A673 (cell line): ENCODE data around the gene MICAL3.

Experiments
- EZH2 ChIP-seq: fragments of 200-600 bp; sonication (generic); IDR thresholded peaks from 2 replicates; pipeline ENCODE4 v1.6.1; 2017; ENCODE audit warnings: borderline replicate concordance, low read depth, mild to moderate bottlenecking, mixed read lengths, antibody characterized with exemption, low read length; ENCODE audit not compliant: poor library complexity, severe bottlenecking
- TF ChIP-seq, protein P1 (sequence below): fragments of 300-800, 200-600 bp; sonication (generic); conservative IDR thresholded peaks from 2 replicates; pipeline ENCODE4 v1.5.1; 2017; ENCODE audit warnings: low read depth, mild to moderate bottlenecking, antibody characterized with exemption, low read length, moderate library complexity, mixed read lengths

DNA sequence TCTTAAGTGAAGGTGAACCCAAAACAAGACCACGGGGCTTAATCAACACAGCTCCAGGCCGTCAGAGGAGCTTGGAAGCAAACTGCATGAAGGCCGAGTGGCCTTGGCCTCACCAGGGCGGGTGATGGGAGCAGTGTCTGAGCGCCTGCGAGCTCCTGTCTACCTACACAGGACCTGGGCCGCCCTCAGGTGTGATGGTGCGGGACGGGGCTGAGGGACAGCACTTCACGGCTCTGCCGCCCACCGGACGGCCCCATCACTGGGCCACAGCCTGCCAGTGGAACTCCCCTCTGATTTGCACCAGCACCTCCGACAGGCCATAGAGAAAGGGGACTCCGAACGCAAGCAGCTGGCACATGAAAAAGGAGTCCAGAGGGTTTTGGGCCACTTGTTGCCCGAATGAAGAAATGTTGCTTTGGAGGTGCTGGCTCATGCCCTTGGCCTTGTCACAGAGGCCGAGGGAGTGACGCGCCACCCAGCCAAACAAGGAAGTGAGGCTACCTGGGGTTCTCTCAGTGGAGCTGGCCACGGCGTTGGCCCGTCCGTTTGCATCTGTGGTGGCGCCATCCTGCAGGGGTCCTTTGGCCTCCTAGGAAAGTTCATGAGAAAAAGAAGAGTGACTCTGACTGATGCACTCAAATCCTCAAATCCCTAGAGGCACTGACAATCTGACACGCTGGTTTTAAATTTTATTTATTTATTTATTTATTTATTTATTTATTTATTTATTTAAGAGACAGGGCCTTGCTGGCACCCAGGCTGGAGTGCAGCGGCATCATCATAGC, 159.8 kb downstream of the MICAL3 start:
- TF ChIP-seq, protein P1, sequence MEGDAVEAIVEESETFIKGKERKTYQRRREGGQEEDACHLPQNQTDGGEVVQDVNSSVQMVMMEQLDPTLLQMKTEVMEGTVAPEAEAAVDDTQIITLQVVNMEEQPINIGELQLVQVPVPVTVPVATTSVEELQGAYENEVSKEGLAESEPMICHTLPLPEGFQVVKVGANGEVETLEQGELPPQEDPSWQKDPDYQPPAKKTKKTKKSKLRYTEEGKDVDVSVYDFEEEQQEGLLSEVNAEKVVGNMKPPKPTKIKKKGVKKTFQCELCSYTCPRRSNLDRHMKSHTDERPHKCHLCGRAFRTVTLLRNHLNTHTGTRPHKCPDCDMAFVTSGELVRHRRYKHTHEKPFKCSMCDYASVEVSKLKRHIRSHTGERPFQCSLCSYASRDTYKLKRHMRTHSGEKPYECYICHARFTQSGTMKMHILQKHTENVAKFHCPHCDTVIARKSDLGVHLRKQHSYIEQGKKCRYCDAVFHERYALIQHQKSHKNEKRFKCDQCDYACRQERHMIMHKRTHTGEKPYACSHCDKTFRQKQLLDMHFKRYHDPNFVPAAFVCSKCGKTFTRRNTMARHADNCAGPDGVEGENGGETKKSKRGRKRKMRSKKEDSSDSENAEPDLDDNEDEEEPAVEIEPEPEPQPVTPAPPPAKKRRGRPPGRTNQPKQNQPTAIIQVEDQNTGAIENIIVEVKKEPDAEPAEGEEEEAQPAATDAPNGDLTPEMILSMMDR, result no peak
- no peak for TF ChIP-seq EZH2
